Fibroblast of the aortic adventitia (primary cell): ENCODE measurements around the gene FAM181A. TPM values are rescaled to one million over a fixed set of nuclear protein-coding genes. Genes with fewer than 3 reads are reported as not detected.

ENCODE experiments used
- DNase-seq: peaks from one replicate; pipeline ENCODE4 v3.0.0-alpha.2; 2010; ENCODE audit warnings: low read depth
- H3K4me3 ChIP-seq: 2 replicates; pipeline ENCODE4 v1.5.1; 2011; ENCODE audit warnings: low read depth, mild to moderate bottlenecking, control low read depth, low read length, moderate library complexity
- total RNA-seq: library from RNA; depleted of rRNA; stranded (reverse); fragments of >200 nt; gene quantifications from 2 replicates; pipeline ENCODE4 v1.2.3, GENCODE V29; 2012; ENCODE audit warnings: low replicate concordance
- TF ChIP-seq, protein P1 (sequence below): IDR thresholded peaks from 2 replicates; pipeline ENCODE4 v1.5.1; 2011; ENCODE audit warnings: mild to moderate bottlenecking, low read length, control low read depth, inconsistent platforms; ENCODE audit not compliant: insufficient read depth

FAM181A gene
- total RNA-seq, 1 donor = not detected

DNA sequence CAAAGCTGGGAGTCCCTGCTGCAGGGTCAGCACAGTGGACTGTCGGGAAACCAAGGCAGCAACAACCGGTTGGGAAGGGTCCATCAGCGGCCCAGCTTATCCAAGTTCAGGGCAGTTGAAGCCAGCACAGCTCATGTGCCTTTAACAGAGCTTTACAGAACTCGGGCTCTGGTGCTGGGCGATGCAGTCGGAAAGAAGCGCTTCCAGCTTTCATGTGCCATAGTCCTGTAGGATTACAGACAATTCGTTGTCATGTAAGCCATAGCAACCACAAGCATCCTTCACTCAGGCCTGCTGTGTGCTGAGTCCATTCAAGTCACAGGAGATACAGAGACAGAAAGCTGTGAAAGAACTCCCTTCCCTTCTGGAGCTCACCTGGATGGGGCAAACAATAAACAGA is 3.5 kb upstream of the FAM181A start:
- no peak overlapping the region for H3K4me3 ChIP-seq
- TF ChIP-seq, protein P1, sequence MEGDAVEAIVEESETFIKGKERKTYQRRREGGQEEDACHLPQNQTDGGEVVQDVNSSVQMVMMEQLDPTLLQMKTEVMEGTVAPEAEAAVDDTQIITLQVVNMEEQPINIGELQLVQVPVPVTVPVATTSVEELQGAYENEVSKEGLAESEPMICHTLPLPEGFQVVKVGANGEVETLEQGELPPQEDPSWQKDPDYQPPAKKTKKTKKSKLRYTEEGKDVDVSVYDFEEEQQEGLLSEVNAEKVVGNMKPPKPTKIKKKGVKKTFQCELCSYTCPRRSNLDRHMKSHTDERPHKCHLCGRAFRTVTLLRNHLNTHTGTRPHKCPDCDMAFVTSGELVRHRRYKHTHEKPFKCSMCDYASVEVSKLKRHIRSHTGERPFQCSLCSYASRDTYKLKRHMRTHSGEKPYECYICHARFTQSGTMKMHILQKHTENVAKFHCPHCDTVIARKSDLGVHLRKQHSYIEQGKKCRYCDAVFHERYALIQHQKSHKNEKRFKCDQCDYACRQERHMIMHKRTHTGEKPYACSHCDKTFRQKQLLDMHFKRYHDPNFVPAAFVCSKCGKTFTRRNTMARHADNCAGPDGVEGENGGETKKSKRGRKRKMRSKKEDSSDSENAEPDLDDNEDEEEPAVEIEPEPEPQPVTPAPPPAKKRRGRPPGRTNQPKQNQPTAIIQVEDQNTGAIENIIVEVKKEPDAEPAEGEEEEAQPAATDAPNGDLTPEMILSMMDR = no peak
- DNase-seq = no peak

DNA sequence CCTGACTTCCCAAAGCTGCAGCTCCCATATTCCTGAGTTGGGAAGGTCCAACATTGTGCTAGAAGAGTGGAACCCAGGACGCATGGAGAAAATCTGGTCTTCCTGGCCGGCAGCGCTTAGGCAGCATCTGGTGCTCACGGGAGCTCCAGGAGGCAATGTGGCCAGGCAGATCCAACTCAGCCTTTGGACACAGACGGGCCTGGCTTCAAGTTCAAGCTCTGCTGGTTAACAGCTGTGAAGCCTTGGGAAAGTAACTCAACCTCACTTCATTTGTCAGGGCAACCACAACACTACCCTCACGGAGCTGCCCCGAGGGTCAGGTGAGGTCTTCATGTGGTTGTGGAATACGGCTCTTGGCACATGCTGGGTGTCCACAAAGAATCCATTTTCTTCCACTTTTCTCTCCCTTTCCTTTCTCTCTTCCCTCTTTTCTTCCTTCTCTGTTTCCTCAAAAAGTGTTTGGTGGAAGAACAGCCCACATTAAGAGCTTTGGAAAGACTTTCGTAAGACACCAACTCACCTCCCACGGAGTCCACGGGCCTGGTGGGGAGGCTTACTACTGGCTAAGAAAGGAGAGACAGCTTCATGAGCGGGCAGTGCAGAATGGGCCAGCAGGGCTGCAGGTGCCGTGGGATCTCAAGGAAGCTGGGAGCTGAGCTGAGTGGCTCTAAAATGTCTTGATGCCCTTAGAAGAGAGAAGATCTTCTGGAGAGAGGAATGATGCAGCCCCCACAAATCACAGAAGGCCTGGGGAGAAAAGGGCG is 2.4 kb upstream of the FAM181A start:
- DNase-seq = no peak
- H3K4me3 ChIP-seq = no peak overlapping the region
- TF ChIP-seq, protein P1 = no peak

GRCh38 chr14:93925374-93925895 is 1.7 kb upstream of the FAM181A start:
- no peak overlapping the region for H3K4me3 ChIP-seq
- no peak for DNase-seq

DNA sequence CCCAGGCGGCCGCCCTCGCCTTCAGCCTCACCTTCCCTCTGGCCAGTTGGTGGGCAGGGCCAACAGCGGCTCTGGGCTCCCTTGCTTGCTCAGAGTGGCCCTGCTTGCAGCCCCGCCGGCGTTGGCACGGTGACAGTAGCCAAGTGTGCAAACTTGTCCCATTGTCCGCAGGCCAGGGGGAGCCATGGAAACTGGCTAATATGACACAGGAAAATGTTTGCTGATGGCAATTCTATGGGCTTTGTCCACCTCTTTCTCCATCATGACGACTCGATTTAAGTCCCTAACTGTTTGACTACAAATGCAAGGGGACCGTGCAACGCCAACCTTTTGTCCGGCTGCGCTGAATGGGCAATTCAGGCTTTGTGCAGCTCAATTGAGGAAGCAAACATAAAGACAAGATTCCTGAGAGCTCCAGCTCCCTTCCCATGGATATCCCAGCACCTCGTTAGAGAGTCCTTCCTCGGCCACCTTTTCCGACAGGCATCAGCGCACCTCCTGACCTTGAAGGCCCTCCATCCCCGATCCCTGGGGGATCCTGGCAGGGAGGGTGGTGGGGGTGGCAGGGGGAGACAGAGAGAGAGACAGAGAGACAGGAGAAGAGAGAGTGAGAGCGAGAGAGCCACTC is 785 bp upstream of the FAM181A start:
- TF ChIP-seq, protein P1 = no peak
- DNase-seq = no peak
- no peak overlapping the region for H3K4me3 ChIP-seq

More at GRCh38 chr14:93925374-93925895, 1.7 kb upstream of the FAM181A start:
- TF ChIP-seq, protein P1 = no peak

- TF ChIP-seq, protein P1 = no peak
- no peak for DNase-seq
- no peak overlapping the region for H3K4me3 ChIP-seq
Observed at GRCh38 chr14:93927800-93928145, 629 bp downstream of the FAM181A start.

DNA sequence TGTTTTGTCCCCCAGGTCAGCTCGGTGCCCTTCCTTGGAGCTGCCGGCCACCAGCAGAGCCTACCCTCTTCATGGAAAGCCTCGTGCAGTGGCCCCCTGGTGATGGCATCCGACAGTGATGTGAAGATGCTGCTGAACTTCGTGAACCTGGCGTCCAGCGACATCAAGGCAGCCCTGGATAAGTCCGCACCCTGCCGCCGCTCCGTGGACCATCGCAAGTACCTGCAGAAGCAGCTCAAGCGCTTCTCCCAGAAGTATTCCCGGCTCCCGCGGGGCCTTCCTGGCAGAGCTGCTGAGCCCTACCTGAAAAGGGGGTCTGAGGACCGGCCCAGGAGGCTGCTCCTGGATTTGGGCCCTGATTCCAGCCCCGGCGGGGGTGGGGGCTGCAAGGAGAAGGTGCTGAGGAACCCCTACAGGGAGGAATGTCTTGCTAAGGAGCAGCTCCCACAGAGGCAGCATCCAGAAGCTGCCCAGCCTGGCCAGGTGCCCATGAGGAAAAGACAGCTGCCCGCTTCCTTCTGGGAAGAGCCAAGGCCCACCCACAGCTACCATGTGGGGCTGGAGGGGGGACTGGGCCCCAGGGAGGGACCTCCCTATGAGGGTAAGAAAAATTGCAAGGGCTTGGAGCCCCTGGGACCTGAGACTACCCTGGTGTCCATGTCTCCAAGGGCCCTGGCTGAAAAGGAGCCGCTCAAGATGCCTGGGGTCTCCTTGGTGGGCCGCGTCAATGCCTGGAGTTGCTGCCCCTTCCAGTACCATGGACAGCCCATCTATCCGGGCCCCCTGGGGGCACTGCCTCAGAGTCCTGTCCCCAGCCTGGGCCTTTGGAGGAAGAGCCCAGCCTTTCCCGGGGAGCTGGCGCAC is 1.3 kb downstream of the FAM181A start:
- H3K4me3 ChIP-seq = no peak overlapping the region
- TF ChIP-seq, protein P1 = no peak
- no peak for DNase-seq
